HepG2 (cell line): Measurements from ENCODE around the gene LOXL3. TPM values are rescaled to one million over a fixed set of nuclear protein-coding genes. Genes with fewer than 3 reads are reported as not detected.

Experiments
- ATAC-seq: fragments of 200-7000 bp; cut with Tn5 transposase; 3 replicates; pipeline ENCODE4 v1.9.1; 2020; ENCODE audit warnings: mild to moderate bottlenecking, moderate library complexity
- BruUV-seq: library from RNA; stranded (reverse); fragments of 400-500 nt; replicated peaks from 2 replicates; lab custom pipeline; 2021; lab: Mats Ljungman, UMichigan
- CTCF ChIA-PET: fragments of 300-600 bp; formaldehyde crosslinking; extraction: SDS; loops from one replicate; lab custom pipeline; 2021; ENCODE audit warnings: low total read pairs, inconsistent platforms, low intra/inter-chr PET ratio; lab: Yijun Ruan, JAX
- POLR2A ChIA-PET: fragments of 350-600 bp; sonication (Branson Sonifier 250); formaldehyde crosslinking; loops from one replicate; lab custom pipeline; 2020; ENCODE audit warnings: antibody characterized with exemption, inconsistent platforms; lab: Yijun Ruan, JAX
- DNase-seq: peaks from one replicate; pipeline ENCODE4 v3.0.0-alpha.2; 2015; ENCODE audit warnings: low spot score
- FAIRE-seq: peaks from 3 replicates; lab custom pipeline; 2011; peaks lifted over from hg19 to GRCh38; lab: Jason Lieb, UNC
- H2AFZ ChIP-seq: one replicate; pipeline ENCODE4 v1.6.1; 2011; ENCODE audit warnings: low read length, inconsistent platforms
- H3K27ac ChIP-seq: fragments of 300-600 bp; 3 replicates; pipeline ENCODE4 v1.8.0; 2011; ENCODE audit warnings: mixed run types, mild to moderate bottlenecking, mixed read lengths, low read length, inconsistent platforms; ENCODE audit not compliant: insufficient read depth; ENCODE audit errors: extremely low read length
- H3K27me3 ChIP-seq, 2 experiments: fragments of 200-600 bp in 1 of 2; 2 replicates in 1 of 2; 3 replicates in 1 of 2; pipeline versions ENCODE4 v1.6.0 to v1.8.0; 2011; ENCODE audit warnings: low read length in 2 of 2, mild to moderate bottlenecking in 2 of 2, moderate library complexity in 2 of 2, inconsistent platforms in 1 of 2; ENCODE audit not compliant: insufficient read depth in 2 of 2, control insufficient read depth in 1 of 2
- H3K36me3 ChIP-seq, 2 experiments: fragments of 200-600 bp in 1 of 2; replicated peaks in 1 of 2; 2 replicates in 1 of 2; 3 replicates in 1 of 2; pipeline versions ENCODE4 v1.5.1 to v1.8.0; 2011; ENCODE audit warnings: low read length in 2 of 2, inconsistent platforms in 1 of 2; ENCODE audit not compliant: insufficient read depth in 2 of 2, control insufficient read depth in 1 of 2
- H3K4me1 ChIP-seq: 2 replicates; pipeline ENCODE4 v1.5.1; 2012; ENCODE audit warnings: low read length, inconsistent platforms; ENCODE audit not compliant: insufficient read depth
- H3K4me2 ChIP-seq: 2 replicates; pipeline ENCODE4 v1.6.0; 2011; ENCODE audit warnings: low read depth, low read length, inconsistent platforms
- H3K4me3 ChIP-seq, 3 experiments: fragments of 200-600 bp in 1 of 3; sonication (generic), shearing (Covaris generic) in 1 of 3; replicated peaks in 1 of 3; 2 replicates each; pipeline ENCODE4 v1.5.1; 2011 to 2016; ENCODE audit warnings: low read length in 3 of 3, inconsistent platforms in 2 of 3, low read depth in 2 of 3, mild to moderate bottlenecking in 2 of 3, control low read depth in 1 of 3, mixed read lengths in 1 of 3; ENCODE audit not compliant: insufficient read depth in 1 of 3
- H3K79me2 ChIP-seq: one replicate; pipeline ENCODE4 v1.6.1; 2011; ENCODE audit warnings: low read length, inconsistent platforms; ENCODE audit not compliant: insufficient read depth
- H3K9ac ChIP-seq: 2 replicates; pipeline ENCODE4 v1.6.0; 2011; ENCODE audit warnings: mild to moderate bottlenecking, low read depth, low read length, inconsistent platforms; ENCODE audit not compliant: insufficient read depth
- H3K9me3 ChIP-seq: 2 replicates; pipeline ENCODE4 v1.5.1; 2012; ENCODE audit warnings: mild to moderate bottlenecking, low read length
- H4K20me1 ChIP-seq: 2 replicates; pipeline ENCODE4 v1.6.0; 2011; ENCODE audit warnings: inconsistent platforms, mild to moderate bottlenecking, low read length, moderate library complexity; ENCODE audit not compliant: insufficient read depth
- CEBPG ChIP-seq: IDR thresholded peaks from 2 replicates; pipeline ENCODE4 v1.6.1; 2016
- DR1 ChIP-seq: sonication (generic); formaldehyde crosslinking; IDR thresholded peaks from 2 replicates; pipeline ENCODE4 v1.8.0; 2021; ENCODE audit warnings: mild to moderate bottlenecking, missing genetic modification reagents, inconsistent platforms
- ERF ChIP-seq: IDR thresholded peaks from 2 replicates; pipeline ENCODE4 v1.6.1; 2018; ENCODE audit warnings: missing biosample characterization, missing genetic modification reagents
- FOXA3 ChIP-seq: IDR thresholded peaks from 2 replicates; pipeline ENCODE4 v1.6.1; 2016; ENCODE audit warnings: missing genetic modification reagents, missing compliant biosample characterization
- MEIS1 ChIP-seq: sonication (generic); formaldehyde crosslinking; IDR thresholded peaks from 2 replicates; pipeline ENCODE4 v1.9.0; 2021; ENCODE audit warnings: mild to moderate bottlenecking, missing genetic modification reagents, moderate library complexity, borderline replicate concordance
- MIER3 ChIP-seq: IDR thresholded peaks from 2 replicates; pipeline ENCODE4 v1.6.1; 2016; ENCODE audit warnings: missing compliant biosample characterization, borderline replicate concordance
- PHF8 ChIP-seq: sonication (generic); formaldehyde crosslinking; IDR thresholded peaks from 2 replicates; pipeline ENCODE4 v1.5.0; 2020; ENCODE audit warnings: missing genetic modification reagents
- RAD21 ChIP-seq: fragments of 450-650 bp; formaldehyde crosslinking; IDR thresholded peaks from 2 replicates; pipeline ENCODE4 v1.5.0; 2020; ENCODE audit warnings: mild to moderate bottlenecking
- SNRNP70 ChIP-seq: fragments of 200-400 bp; formaldehyde crosslinking; IDR thresholded peaks from 2 replicates; pipeline ENCODE4 v1.6.1; 2017; ENCODE audit warnings: mild to moderate bottlenecking, low read depth, low read length, moderate library complexity
- STAT6 ChIP-seq: sonication (generic); formaldehyde crosslinking; IDR thresholded peaks from 2 replicates; pipeline ENCODE4 v1.4.0; 2020; ENCODE audit warnings: missing genetic modification reagents, mild to moderate bottlenecking, borderline replicate concordance
- THAP11 ChIP-seq: IDR thresholded peaks from 2 replicates; pipeline ENCODE4 v1.6.1; 2016; ENCODE audit warnings: missing biosample characterization, missing genetic modification reagents
- ZFY ChIP-seq: sonication (generic); formaldehyde crosslinking; IDR thresholded peaks from 2 replicates; pipeline ENCODE4 v1.4.0; 2020; ENCODE audit warnings: missing genetic modification reagents
- ZNF263 ChIP-seq: sonication (generic); formaldehyde crosslinking; IDR thresholded peaks from 2 replicates; pipeline ENCODE4 v1.4.0; 2020; ENCODE audit warnings: missing genetic modification reagents
- ZNF335 ChIP-seq: sonication (generic); formaldehyde crosslinking; IDR thresholded peaks from 2 replicates; pipeline ENCODE4 v1.4.0; 2020; ENCODE audit warnings: missing genetic modification reagents
- ZNF747 ChIP-seq: sonication (generic); formaldehyde crosslinking; IDR thresholded peaks from 2 replicates; pipeline ENCODE4 v1.8.1; 2023; ENCODE audit warnings: missing genetic modification reagents, mild to moderate bottlenecking, borderline replicate concordance
- ZZZ3 ChIP-seq: sonication (generic); formaldehyde crosslinking; IDR thresholded peaks from 2 replicates; pipeline ENCODE4 v1.4.0; 2020; ENCODE audit warnings: missing genetic modification reagents, mild to moderate bottlenecking, borderline replicate concordance
- WGBS: methylation state at CpG from one replicate; pipeline ENCODE4 v1.1.6; 2017; ENCODE audit warnings: low lambda C conversion rate; 5-methylcytosine and 5-hydroxymethylcytosine counted together
- in situ Hi-C: cut with HindIII; loops from 2 replicates; pipeline ENCODE4 v1.10.0; 2017; ENCODE audit warnings: low pct_unique_long_range_greater_than_20kb; ENCODE audit not compliant: extremely low pct_ligation_motif_present
- intact Hi-C: fragments of 100-400 bp; cut with micrococcal nuclease; formaldehyde crosslinking; loops from one replicate; pipeline ENCODE4 v1.10.0; 2022; ENCODE audit not compliant: unreplicated experiment
- polyA plus RNA-seq, 8 experiments: library from polyadenylated mRNA; depleted of rRNA in 3 of 8; stranded (reverse) in 7 of 8; unstranded in 1 of 8; fragments of >200 nt; fragmentation: Illumina TruSeq in 4 of 8; extraction: Trizol in 4 of 8; gene quantifications; 2 replicates each; pipeline versions ENCODE4 v1.2.1 to v1.2.3, GENCODE V29; 2011 to 2016; ENCODE audit warnings: low read depth in 4 of 8, missing spikeins in 1 of 8, mixed read lengths in 1 of 8; ENCODE audit not compliant: insufficient read depth in 1 of 8
- total RNA-seq, 5 experiments: library from RNA; depleted of rRNA; stranded (reverse); fragments of >200 nt; fragmentation: Illumina TruSeq; extraction: Trizol; gene quantifications; 2 replicates each; pipeline ENCODE4 v1.2.3, GENCODE V29; 2016; ENCODE audit warnings: low read depth in 1 of 5
- TF ChIP-seq, protein P1 (sequence below): sonication (generic); formaldehyde crosslinking; IDR thresholded peaks from 2 replicates; pipeline ENCODE4 v1.5.1; 2020; ENCODE audit warnings: missing genetic modification reagents, mild to moderate bottlenecking, borderline replicate concordance
- TF ChIP-seq, protein P2 (sequence below): sonication (generic); formaldehyde crosslinking; IDR thresholded peaks from 2 replicates; pipeline ENCODE4 v1.4.0; 2020; ENCODE audit warnings: missing genetic modification reagents, borderline replicate concordance

The LOXL3 gene
- total and polyA plus RNA-seq, 2 of the 13 experiments (the other 11 are each of a cell fraction or from before 2014, with no cell fraction given), result 0.55 to 6.5 TPM

GRCh38 chr2:74587664-74588277 is 34.0 kb upstream of the LOXL3 start:
- H3K27ac ChIP-seq, result no peak overlapping the region
- no peaks in the 10 kb centered on the region for H3K79me2 ChIP-seq
- intact Hi-C loops, result loop anchor here (1.0 to 5.0 kb wide), 6 partner anchors 43 to 335 kb away; partner anchors contain the start of genes AUP1, HTRA2, PCGF1 and TTC31
- no peak overlapping the region for H3K9ac ChIP-seq
- 11% methylated on average over 6 of the region's 6 CpGs for WGBS
- no peaks in the 10 kb centered on the region for H4K20me1 ChIP-seq
- peaks cover 0 to 4% of the 10 kb centered on the region in 2 experiments; a peak in 3 of 5 replicates for H3K27me3 ChIP-seq
- ChIA-PET CTCF (interaction anchor here (0.8 to 1.8 kb wide), 6 partner anchors 81 to 338 kb away, joined by 4 to 12 read pairs (median 5); partner anchors contain the start of genes CCDC142, PCGF1 and TTC31), POLR2A (interaction anchor here (1.0 to 1.3 kb wide), 3 partner anchors 80 to 116 kb away, joined by 3 to 6 read pairs (median 3); partner anchors contain the start of genes CCDC142, MRPL53, PCGF1 and TTC31)
- in situ Hi-C loops, result no loop called here
- no TSS peak for BruUV-seq
- FAIRE-seq (peak; percentile 82), ATAC-seq (peak; percentile 96), DNase-seq (peak; percentile 77)
- no peak overlapping the region for H3K4me3 ChIP-seq
- no peak overlapping the region for H2AFZ ChIP-seq
- H3K36me3 ChIP-seq, result no peaks in the 10 kb centered on the region
- no peaks in the 10 kb centered on the region for H3K9me3 ChIP-seq
- H3K4me1 ChIP-seq, result peaks cover 20% of the 10 kb centered on the region
- H3K4me2 ChIP-seq, result peak overlapping the region; percentile 54
- TF ChIP-seq SNRNP70 (no peak), ZNF335 (0 out of 2 replicates have a peak, but pooled peaks have one; percentile 68), MIER3 (CRISPR knock-in tag) (peak; percentile 32; the same call in 1 of the 2 replicates), STAT6 (CRISPR knock-in tag) (no peak), ZFY (CRISPR knock-in tag) (peak; percentile 67; the same call in 1 of the 2 replicates), ERF (CRISPR knock-in tag) (0 out of 2 replicates have a peak, but pooled peaks have one; percentile 27), CEBPG (CRISPR knock-in tag) (peak; percentile 52), ZNF263 (no peak), PHF8 (CRISPR knock-in tag) (0 out of 2 replicates have a peak, but pooled peaks have one; percentile 14), MEIS1 (peak; percentile 48; the same call in 1 of the 2 replicates), FOXA3 (0 out of 2 replicates have a peak, but pooled peaks have one; percentile 35), ZZZ3 (CRISPR knock-in tag) (0 out of 2 replicates have a peak, but pooled peaks have one; percentile 13), ZNF747 (CRISPR knock-in tag) (no peak), DR1 (CRISPR knock-in tag) (no peak), THAP11 (peak; percentile 63), RAD21 (CRISPR knock-in tag) (peak; percentile 88)
- TF ChIP-seq, protein P1, sequence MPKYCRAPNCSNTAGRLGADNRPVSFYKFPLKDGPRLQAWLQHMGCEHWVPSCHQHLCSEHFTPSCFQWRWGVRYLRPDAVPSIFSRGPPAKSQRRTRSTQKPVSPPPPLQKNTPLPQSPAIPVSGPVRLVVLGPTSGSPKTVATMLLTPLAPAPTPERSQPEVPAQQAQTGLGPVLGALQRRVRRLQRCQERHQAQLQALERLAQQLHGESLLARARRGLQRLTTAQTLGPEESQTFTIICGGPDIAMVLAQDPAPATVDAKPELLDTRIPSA, result no peak
- TF ChIP-seq, protein P2, sequence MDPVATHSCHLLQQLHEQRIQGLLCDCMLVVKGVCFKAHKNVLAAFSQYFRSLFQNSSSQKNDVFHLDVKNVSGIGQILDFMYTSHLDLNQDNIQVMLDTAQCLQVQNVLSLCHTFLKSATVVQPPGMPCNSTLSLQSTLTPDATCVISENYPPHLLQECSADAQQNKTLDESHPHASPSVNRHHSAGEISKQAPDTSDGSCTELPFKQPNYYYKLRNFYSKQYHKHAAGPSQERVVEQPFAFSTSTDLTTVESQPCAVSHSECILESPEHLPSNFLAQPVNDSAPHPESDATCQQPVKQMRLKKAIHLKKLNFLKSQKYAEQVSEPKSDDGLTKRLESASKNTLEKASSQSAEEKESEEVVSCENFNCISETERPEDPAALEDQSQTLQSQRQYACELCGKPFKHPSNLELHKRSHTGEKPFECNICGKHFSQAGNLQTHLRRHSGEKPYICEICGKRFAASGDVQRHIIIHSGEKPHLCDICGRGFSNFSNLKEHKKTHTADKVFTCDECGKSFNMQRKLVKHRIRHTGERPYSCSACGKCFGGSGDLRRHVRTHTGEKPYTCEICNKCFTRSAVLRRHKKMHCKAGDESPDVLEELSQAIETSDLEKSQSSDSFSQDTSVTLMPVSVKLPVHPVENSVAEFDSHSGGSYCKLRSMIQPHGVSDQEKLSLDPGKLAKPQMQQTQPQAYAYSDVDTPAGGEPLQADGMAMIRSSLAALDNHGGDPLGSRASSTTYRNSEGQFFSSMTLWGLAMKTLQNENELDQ (CRISPR knock-in tag), result peak; percentile 8; the same call in 1 of the 2 replicates
